ENCODE results near the gene TMPRSS6. TPM values are rescaled to one million over a fixed set of nuclear protein-coding genes. Genes with fewer than 3 reads are reported as not detected.

The TMPRSS6 gene
- total RNA-seq, 1 experiment from 2014 or later, result 0.04 TPM

DNA sequence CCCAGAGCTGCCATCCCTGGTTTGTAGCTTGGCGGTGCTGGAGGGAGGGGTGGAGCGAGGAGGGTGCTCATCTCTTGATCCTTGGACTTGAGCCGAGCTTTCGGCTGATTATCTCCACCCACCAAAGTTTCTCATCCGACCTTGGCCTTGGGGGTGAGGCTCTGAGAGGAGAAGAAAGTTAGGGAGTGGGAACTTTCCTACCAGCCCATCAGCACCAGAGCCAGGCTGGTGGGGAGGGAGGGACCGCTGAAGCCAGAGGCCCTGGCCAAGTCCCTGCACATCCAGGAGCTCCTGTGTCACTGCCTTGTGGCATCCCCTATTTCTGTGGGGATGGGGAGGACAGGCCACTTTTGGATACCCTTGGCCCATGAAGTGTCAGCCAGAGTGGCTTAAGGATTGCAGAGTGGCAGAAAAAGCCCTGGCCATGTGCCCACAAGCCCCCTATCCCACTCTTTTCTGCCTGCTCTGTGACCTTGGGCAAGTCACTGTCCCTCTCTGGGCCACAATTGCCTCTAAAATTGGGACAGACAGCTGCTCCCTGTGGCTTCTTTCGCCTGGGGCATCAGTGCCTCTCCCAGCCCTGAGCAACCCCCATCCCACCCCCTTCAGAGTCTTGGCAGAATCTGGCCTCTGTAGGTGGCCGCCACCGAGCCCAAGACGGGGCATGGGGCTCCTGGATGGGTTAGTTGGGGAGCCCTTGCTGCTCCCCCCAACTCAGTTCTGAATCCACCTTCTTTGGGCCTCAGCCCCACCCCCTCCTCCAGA is 47.7 kb downstream of the TMPRSS6 start:
- no peak overlapping the region for H2AFZ ChIP-seq (ENCODE audit: low read length)
- no peaks in the 10 kb centered on the region for H4K20me1 ChIP-seq (ENCODE audit: low read length)
- H3K9me2 ChIP-seq (replicated peaks; ENCODE audit: low read length), result no peaks in the 10 kb centered on the region
- H3F3A ChIP-seq (ENCODE audit: low read length, unreplicated experiment), result no peaks in the 10 kb centered on the region
- no peaks in the 10 kb centered on the region for H3K9me3 ChIP-seq (ENCODE audit: low read length)
- ATAC-seq (no peak), DNase-seq (no peak)
- BruUV-seq (replicated peaks), result no TSS peak
- CTCF ChIA-PET, result no interaction called here
- H3K4me1 ChIP-seq (ENCODE audit: insufficient read depth, low read length), result no peaks in the 10 kb centered on the region
- POLR2A ChIA-PET (ENCODE audit: unreplicated experiment), result no interaction called here
- no peaks in the 10 kb centered on the region for H3K79me2 ChIP-seq (ENCODE audit: low read length)
- no peak overlapping the region for H3K27ac ChIP-seq (ENCODE audit: low read length)
- H3K36me3 ChIP-seq (ENCODE audit: low read depth, low read length), result no peaks in the 10 kb centered on the region
- no peak overlapping the region for H3K4me2 ChIP-seq (ENCODE audit: low read length)
- H3K9ac ChIP-seq (ENCODE audit: low read length), result no peak overlapping the region
- no peaks in the 10 kb centered on the region for H3K27me3 ChIP-seq (ENCODE audit: low read length)
- H3K4me3 ChIP-seq (ENCODE audit: low read length), result no peak overlapping the region
- intact Hi-C loops (cut with micrococcal nuclease), result no loop called here
- no peak for TF ChIP-seq EZH2 (IDR thresholded peaks at IDR 0.05; ENCODE audit: low read length, unreplicated experiment)
- no peak for TF ChIP-seq EZH2phosphoT487 (IDR thresholded peaks at IDR 0.05; ENCODE audit: borderline replicate concordance, low read length)
- TF ChIP-seq, protein P1, sequence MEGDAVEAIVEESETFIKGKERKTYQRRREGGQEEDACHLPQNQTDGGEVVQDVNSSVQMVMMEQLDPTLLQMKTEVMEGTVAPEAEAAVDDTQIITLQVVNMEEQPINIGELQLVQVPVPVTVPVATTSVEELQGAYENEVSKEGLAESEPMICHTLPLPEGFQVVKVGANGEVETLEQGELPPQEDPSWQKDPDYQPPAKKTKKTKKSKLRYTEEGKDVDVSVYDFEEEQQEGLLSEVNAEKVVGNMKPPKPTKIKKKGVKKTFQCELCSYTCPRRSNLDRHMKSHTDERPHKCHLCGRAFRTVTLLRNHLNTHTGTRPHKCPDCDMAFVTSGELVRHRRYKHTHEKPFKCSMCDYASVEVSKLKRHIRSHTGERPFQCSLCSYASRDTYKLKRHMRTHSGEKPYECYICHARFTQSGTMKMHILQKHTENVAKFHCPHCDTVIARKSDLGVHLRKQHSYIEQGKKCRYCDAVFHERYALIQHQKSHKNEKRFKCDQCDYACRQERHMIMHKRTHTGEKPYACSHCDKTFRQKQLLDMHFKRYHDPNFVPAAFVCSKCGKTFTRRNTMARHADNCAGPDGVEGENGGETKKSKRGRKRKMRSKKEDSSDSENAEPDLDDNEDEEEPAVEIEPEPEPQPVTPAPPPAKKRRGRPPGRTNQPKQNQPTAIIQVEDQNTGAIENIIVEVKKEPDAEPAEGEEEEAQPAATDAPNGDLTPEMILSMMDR (conservative IDR thresholded peaks at IDR 0.05; ENCODE audit: low read depth, low read length), result no peak

DNA sequence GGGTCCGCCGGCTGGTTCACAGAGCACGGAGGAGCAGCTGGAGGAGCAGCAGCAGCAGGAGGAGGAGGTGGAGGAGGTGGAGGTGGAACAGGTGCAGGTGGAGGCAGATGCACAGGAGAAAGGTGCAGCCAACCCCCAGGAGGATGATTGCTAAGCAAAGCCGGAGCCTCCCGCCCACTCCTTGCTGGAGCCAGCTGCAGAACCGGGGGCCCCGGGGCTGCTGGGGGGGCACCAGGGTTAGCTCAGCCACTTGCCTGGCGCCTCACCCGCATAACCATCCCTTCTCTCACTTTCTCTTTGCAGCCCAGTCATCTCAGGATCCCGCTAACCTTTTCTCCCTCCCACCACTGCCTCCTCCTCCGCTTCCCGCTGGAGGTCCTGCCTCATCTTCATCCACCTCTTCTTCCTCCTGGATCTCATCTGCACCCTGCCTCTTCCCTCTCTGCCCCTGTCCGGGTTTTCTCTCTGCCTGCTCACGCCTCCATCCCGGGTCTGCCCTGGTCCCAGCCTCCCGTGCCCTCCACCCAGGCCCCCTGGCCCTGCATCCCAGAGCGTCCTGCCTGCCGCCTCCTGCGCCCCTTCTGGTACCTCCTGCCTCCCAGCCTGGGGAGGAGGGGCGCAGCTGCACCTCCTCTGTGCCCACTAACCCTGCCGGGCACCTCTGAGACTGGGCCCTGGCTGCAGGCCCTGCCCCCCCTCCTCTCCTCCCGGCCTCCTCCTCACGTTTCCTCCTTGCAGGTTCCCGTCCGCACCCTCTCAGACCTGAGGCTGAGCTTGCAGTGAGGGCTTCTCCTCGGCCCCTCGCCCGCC is 48.5 kb downstream of the TMPRSS6 start:
- ATAC-seq, result no peak
- BruUV-seq (replicated peaks), result no TSS peak
- H3F3A ChIP-seq (ENCODE audit: low read length, unreplicated experiment), result no peaks in the 10 kb centered on the region
- POLR2A ChIA-PET (ENCODE audit: unreplicated experiment), result no interaction called here
- no peaks in the 10 kb centered on the region for H3K79me2 ChIP-seq (ENCODE audit: low read length)
- no peaks in the 10 kb centered on the region for H3K9me2 ChIP-seq (replicated peaks; ENCODE audit: low read length)
- no peaks in the 10 kb centered on the region for H3K27me3 ChIP-seq (ENCODE audit: low read length)
- no peaks in the 10 kb centered on the region for H3K36me3 ChIP-seq (ENCODE audit: low read depth, low read length)
- H2AFZ ChIP-seq (ENCODE audit: low read length), result no peak overlapping the region
- H3K9ac ChIP-seq (ENCODE audit: low read length), result no peak overlapping the region
- no peak overlapping the region for H3K27ac ChIP-seq (ENCODE audit: low read length)
- H4K20me1 ChIP-seq (ENCODE audit: low read length), result no peaks in the 10 kb centered on the region
- H3K9me3 ChIP-seq (ENCODE audit: low read length), result no peaks in the 10 kb centered on the region
- H3K4me2 ChIP-seq (ENCODE audit: low read length), result no peak overlapping the region
- no peak for TF ChIP-seq EZH2phosphoT487 (IDR thresholded peaks at IDR 0.05; ENCODE audit: borderline replicate concordance, low read length)
- TF ChIP-seq EZH2 (IDR thresholded peaks at IDR 0.05; ENCODE audit: low read length, unreplicated experiment), result no peak
- TF ChIP-seq, protein P1 (conservative IDR thresholded peaks at IDR 0.05; ENCODE audit: low read depth, low read length), result no peak
- CTCF ChIA-PET, result no interaction called here
- intact Hi-C loops (cut with micrococcal nuclease), result no loop called here
- H3K4me1 ChIP-seq (ENCODE audit: insufficient read depth, low read length), result no peaks in the 10 kb centered on the region
- DNase-seq, result no peak
- H3K4me3 ChIP-seq (ENCODE audit: low read length), result no peak overlapping the region
